Psoas muscle (tissue), 8 donors: ENCODE data around the gene IRF9. TPM values are rescaled to one million over a fixed set of nuclear protein-coding genes. Genes with fewer than 3 reads are reported as not detected.
"Not testable (repeated sequence)": the region's sequence is repeated elsewhere in the genome, so short reads cannot be mapped to it uniquely, and the experiment has no call there.

Source experiments
- ATAC-seq, 4 donors: fragments of 200-7000 bp; cut with Tn5 transposase; one replicate each; pipeline ENCODE4 v1.9.1; 2020; ENCODE audit warnings: moderate library complexity in 3 of 4, mild to moderate bottlenecking in 2 of 4
- DNase-seq, 2 donors: peaks; one replicate each; pipeline ENCODE4 v3.0.0-alpha.2; 2020
- H3K27ac ChIP-seq: fragments of 200-600 bp; one replicate; pipeline ENCODE4 v1.8.0; 2022
- H3K27me3 ChIP-seq, 3 donors: fragments of 200-600 bp in 1 of 3; one replicate each; pipeline versions ENCODE4 v1.6.1 to v1.8.0; 2013 to 2022; ENCODE audit warnings: low read length in 2 of 3, mild to moderate bottlenecking in 2 of 3, moderate library complexity in 1 of 3; ENCODE audit not compliant: insufficient read depth in 3 of 3
- H3K36me3 ChIP-seq, 2 donors: fragments of 200-600 bp in 1 of 2; one replicate each; pipeline versions ENCODE4 v1.6.1 to v1.8.0; 2013 to 2022; ENCODE audit warnings: low read depth in 1 of 2, mild to moderate bottlenecking in 1 of 2, moderate library complexity in 1 of 2; ENCODE audit not compliant: insufficient read depth in 1 of 2
- H3K4me1 ChIP-seq: fragments of 200-600 bp; one replicate; pipeline ENCODE4 v1.8.0; 2022
- H3K4me3 ChIP-seq: fragments of 200-600 bp; one replicate; pipeline ENCODE4 v1.8.0; 2022; ENCODE audit warnings: mild to moderate bottlenecking
- H3K9me3 ChIP-seq: fragments of 200-600 bp; one replicate; pipeline ENCODE4 v1.8.0; 2022
- WGBS, 3 donors: extraction: QIAGEN DNeasy Blood & Tissue Kit; methylation state at CpG; one replicate each; pipeline versions ENCODE4 v1.1.6 to v1.1.7; 2013; 5-methylcytosine and 5-hydroxymethylcytosine counted together
- intact Hi-C, 2 donors: fragments of 100-400 bp; cut with DNase I; formaldehyde crosslinking; loops; one replicate each; pipeline versions ENCODE4 v1.11.0 to v1.14.2; 2022
- polyA plus RNA-seq, 3 donors: library from polyadenylated mRNA; stranded (reverse); fragments of 200-250 nt; gene quantifications; one replicate each; pipeline ENCODE4 v1.2.3, GENCODE V29; 2013
- total RNA-seq, 4 donors: library from RNA; stranded (reverse); fragmentation: NEBNext Ultra II Directional in 2 of 4; extraction: Animal tissue kit (Norgen Biotek cat#: 25700) in 2 of 4; gene quantifications; one replicate each; pipeline versions ENCODE4 v1.2.1 to v1.2.4, GENCODE V29; 2021 to 2023
- TF ChIP-seq, protein P1 (sequence below): fragments of 200-600 bp; IDR thresholded peaks from one replicate; pipeline ENCODE4 v1.8.0; 2022; ENCODE audit warnings: antibody characterized with exemption
- donor health status: healthy with polysubstance abuse.
- donor health status: DM: no; HTN: no; CAD: no; lungs with moderate emphysema.
- donor health status: Bipolar disorder and iron deficiency.
- donor health status: healthy.
- donor health status: DM: yes; HTN: yes; CAD: no.
- donor health status: DM: no; HTN: no; CAD: no.
- donor health status: DM: no; HTN: no; CAD: no.
- donor health status: DM: yes; HTN: yes; CAD: no.

The IRF9 gene
- total and polyA plus RNA-seq, 7 donors, result 7.9 to 21.6 (median 14.2) TPM

DNA sequence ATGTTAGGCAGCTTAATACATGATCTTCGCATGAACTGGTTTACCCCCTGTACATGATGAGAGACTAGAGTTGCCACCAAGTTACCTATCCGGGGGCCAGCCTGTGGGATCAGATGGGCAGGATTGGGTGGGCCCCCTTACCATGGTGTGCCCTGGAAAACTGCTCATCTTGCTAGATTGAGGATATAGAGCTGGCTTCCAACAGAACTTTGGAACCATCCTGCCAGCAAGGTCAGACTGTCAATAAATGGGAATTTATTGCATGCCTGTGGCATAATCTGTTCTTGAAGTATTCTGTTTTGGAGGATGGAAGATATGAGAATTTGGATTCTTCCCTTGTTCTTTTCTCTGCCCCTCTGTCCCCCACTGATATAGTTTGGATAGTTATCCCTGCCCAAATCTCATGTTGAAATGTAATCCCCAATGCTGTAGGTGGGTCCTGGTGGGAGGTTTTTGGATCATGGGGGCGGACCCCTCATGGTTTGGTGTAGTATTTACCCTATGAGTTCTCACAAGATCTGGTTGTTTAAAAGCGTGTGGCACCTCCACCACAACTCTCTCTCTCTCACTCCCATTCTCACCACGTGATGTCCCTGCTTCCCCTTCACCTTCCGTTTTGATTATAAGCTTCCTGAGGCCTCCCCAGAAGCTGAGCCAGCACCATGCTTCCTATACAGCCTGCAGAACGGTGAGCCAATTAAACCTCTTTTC lies 37.9 kb downstream of the IRF9 start:
- H3K36me3 ChIP-seq, result peaks cover 2 to 19% of the 10 kb centered on the region in 2 donors
- intact Hi-C loops, result no loop called here
- DNase-seq (no peak), ATAC-seq (no peak)
- WGBS, 3 donors, result 83 to 85% (median 85%) methylated on average over 7 of the region's 7 CpGs
- no peaks in the 10 kb centered on the region for H3K9me3 ChIP-seq
- no peaks in the 10 kb centered on the region for H3K27me3 ChIP-seq
- TF ChIP-seq, protein P1, sequence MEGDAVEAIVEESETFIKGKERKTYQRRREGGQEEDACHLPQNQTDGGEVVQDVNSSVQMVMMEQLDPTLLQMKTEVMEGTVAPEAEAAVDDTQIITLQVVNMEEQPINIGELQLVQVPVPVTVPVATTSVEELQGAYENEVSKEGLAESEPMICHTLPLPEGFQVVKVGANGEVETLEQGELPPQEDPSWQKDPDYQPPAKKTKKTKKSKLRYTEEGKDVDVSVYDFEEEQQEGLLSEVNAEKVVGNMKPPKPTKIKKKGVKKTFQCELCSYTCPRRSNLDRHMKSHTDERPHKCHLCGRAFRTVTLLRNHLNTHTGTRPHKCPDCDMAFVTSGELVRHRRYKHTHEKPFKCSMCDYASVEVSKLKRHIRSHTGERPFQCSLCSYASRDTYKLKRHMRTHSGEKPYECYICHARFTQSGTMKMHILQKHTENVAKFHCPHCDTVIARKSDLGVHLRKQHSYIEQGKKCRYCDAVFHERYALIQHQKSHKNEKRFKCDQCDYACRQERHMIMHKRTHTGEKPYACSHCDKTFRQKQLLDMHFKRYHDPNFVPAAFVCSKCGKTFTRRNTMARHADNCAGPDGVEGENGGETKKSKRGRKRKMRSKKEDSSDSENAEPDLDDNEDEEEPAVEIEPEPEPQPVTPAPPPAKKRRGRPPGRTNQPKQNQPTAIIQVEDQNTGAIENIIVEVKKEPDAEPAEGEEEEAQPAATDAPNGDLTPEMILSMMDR, result no peak
- no peak overlapping the region for H3K4me3 ChIP-seq
- H3K4me1 ChIP-seq, result peaks cover 22% of the 10 kb centered on the region
- H3K27ac ChIP-seq, result no peak overlapping the region

DNA sequence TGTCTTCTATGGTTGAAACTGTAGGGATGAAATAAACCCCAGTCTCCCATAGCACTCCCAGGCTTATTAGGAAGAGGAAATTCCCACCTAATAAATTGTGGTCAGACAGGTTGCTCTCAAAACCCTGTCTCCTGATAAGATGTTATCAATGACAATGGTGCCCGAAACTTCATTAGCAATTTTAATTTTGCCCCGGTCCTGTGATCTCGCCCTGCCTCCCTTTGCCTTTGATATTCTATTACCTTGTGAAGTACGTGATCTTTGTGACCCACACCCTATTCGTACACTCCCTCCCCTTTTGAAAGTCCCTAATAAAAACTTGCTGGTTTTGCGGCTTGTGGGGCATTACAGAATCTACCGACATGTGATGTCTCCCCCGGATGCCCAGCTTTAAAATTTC lies 41.5 kb downstream of the IRF9 start:
- H3K9me3 ChIP-seq, H3K27me3 ChIP-seq, ATAC-seq, H3K4me1 ChIP-seq, intact Hi-C loops, H3K4me3 ChIP-seq, DNase-seq, H3K27ac ChIP-seq: not testable (repeated sequence)
- peaks cover 5 to 39% of the 10 kb centered on the region in 2 donors for H3K36me3 ChIP-seq
- 83 to 90% (median 86%) methylated on average over 8 of the region's 8 CpGs for WGBS, 3 donors

DNA sequence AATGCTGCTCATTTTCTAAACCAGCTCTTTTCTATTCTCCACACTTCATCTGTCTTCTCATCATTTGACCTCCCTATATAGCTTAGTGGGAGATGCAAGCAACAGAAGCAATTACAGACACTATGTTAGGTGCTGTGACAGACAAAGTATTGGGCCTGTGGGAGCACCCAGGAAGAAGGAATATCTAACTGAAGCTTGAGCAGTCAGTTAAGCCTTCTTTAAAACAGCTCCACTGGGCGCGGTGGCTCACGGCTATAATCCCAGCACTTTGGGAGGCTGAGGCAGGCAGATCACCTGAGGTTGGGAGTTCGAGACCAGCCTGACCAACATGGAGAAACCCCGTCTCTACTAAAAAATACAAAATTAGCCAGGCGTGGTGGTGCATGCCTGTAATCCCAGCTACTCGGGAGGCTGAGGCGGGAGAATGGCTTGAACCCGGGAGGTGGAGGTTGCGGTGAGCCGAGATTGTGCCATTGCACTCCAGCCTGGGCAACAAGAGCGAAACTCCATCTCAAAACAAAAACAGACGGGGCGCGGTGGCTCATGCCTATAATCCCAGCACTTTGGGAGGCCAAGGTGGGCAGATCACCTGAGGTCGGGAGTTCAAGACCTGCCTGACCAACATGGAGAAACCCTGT lies 42.3 kb downstream of the IRF9 start:
- H3K36me3 ChIP-seq, result peaks cover 5 to 48% of the 10 kb centered on the region in 2 donors
- DNase-seq, H3K4me3 ChIP-seq, ATAC-seq, H3K9me3 ChIP-seq, H3K27me3 ChIP-seq, intact Hi-C loops, H3K27ac ChIP-seq, H3K4me1 ChIP-seq: not testable (repeated sequence)
- WGBS, 3 donors, result 96 to 97% (median 97%) methylated on average over 13 to 16 of the region's 16 CpGs

DNA sequence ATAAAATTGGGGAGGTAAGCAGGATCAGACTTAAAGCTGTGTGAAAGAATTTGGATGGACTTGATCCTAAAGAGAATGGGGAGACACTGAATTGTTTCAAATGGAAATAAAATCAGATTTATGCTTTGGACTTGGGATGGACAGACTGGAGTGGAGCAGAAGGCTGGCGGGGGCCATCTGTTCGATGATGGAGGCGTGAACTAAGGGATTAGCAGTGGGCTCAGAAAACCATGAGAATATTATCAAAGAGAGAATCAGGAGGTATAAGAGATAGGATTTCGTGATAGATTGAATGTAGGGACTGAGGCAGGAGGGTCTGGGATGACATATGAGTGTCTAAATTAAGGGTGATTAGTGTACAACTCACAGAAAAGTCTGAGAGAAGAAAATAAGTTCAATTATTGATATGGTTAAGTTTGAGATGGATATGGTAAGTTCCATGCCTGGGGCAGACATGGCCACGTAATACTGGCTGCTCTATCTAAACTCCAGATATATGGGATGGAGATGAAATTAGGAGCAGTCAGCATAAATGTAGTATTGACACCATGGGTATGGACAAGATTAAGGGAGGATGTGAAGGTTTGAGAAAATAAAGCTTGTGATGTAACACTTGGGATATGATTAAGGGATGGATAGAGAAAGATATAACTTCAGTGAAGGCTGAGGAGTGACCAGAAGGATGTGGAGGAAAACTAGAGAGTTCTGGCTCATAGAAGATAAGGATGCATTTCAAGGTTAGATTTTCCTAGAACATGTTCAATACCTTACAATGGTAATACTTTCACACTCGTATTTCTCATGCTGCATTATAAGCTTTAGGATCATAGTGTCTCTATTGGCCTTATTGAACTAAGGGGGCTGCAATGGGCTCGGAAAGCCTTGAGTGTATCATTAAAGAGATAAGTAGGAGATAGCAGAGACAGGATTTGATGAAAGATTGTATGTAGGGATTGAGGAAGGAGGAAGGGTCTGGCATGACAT lies 43.4 kb downstream of the IRF9 start:
- DNase-seq (no peak), ATAC-seq (no peak)
- no peaks in the 10 kb centered on the region for H3K9me3 ChIP-seq
- no peak overlapping the region for H3K4me3 ChIP-seq
- H3K27ac ChIP-seq, result no peak overlapping the region
- TF ChIP-seq, protein P1, result no peak
- H3K4me1 ChIP-seq, result no peaks in the 10 kb centered on the region
- WGBS, 3 donors, result 86 to 91% (median 91%) methylated on average over 7 of the region's 7 CpGs
- H3K36me3 ChIP-seq, result peaks cover 5 to 50% of the 10 kb centered on the region in 2 donors
- H3K27me3 ChIP-seq, result no peaks in the 10 kb centered on the region
- intact Hi-C loops, result no loop called here

DNA sequence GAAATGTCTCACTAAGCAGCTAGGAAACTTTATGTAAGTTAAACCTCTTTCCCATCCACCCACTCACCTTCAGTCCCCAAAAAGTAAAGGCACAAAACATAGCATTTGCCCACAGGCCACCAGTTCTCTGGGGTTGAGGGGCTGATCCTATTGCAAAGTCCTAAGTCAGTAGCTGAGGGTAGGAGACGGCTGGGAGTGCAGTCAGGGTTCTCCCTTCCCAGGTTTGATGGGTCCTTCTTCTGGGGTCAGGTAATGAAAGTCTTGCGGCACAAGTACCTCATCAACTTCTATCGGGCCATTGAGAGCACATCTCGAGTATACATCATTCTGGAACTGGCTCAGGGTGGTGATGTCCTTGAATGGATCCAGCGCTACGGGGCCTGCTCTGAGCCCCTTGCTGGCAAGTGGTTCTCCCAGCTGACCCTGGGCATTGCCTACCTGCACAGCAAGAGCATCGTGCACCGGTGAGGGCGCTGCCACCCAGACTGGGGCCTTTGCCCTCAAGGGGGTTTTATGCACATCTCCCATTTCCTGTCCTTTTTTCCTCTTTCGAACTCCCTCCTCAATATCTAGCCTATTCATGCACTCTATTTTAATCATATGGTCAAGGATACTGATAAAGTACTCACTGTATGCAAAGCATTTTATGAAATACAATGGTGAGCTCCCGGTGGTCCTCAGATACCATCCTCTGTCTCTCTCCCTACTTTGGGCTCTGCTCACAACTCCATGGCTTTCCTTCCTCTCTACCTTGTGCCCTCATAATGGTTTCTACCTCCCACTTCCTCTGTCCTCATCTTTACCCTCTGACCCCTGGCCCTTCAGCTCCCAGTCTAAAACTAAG lies 45.4 kb downstream of the IRF9 start:
- ATAC-seq (no peak), DNase-seq (no peak)
- Histone ChIP-seq H3K27me3 (no peaks in the 10 kb centered on the region), H3K36me3 (peaks cover 10 to 67% of the 10 kb centered on the region in 2 donors), H3K4me3 (no peak overlapping the region), H3K27ac (no peak overlapping the region), H3K4me1 (no peaks in the 10 kb centered on the region), H3K9me3 (no peaks in the 10 kb centered on the region)
- intact Hi-C loops, result no loop called here
- WGBS, 3 donors, result 92 to 98% (median 95%) methylated on average over 11 of the region's 11 CpGs
- TF ChIP-seq, protein P1, result no peak
